IPS-20b (cell line): Measurements from ENCODE around the gene RBPMS2.

Experiments
- H3K27ac ChIP-seq: one replicate; pipeline ENCODE4 v1.5.1; 2013; ENCODE audit warnings: low read length
- H3K27me3 ChIP-seq: 2 replicates; pipeline ENCODE4 v1.6.1; 2013; ENCODE audit warnings: mild to moderate bottlenecking, low read length, inconsistent platforms; ENCODE audit not compliant: insufficient read depth
- H3K36me3 ChIP-seq: 2 replicates; pipeline ENCODE4 v1.6.1; 2013; ENCODE audit warnings: low read depth, mild to moderate bottlenecking, inconsistent platforms, low read length, moderate library complexity; ENCODE audit not compliant: insufficient read depth
- H3K4me1 ChIP-seq: 2 replicates; pipeline ENCODE4 v1.6.1; 2013; ENCODE audit warnings: mild to moderate bottlenecking, control low read depth, inconsistent platforms, low read length, moderate library complexity; ENCODE audit not compliant: insufficient read depth
- H3K4me3 ChIP-seq: 2 replicates; pipeline ENCODE4 v1.5.1; 2013; ENCODE audit warnings: mild to moderate bottlenecking, low read length, inconsistent platforms
- H3K9ac ChIP-seq: 2 replicates; pipeline ENCODE4 v1.6.1; 2013; ENCODE audit warnings: low read depth, mild to moderate bottlenecking, inconsistent platforms, low read length, moderate library complexity
- H3K9me3 ChIP-seq: 2 replicates; pipeline ENCODE4 v1.6.1; 2013; ENCODE audit warnings: mild to moderate bottlenecking, low read depth, low read length, inconsistent platforms; ENCODE audit not compliant: insufficient read depth

RBPMS2 gene

DNA sequence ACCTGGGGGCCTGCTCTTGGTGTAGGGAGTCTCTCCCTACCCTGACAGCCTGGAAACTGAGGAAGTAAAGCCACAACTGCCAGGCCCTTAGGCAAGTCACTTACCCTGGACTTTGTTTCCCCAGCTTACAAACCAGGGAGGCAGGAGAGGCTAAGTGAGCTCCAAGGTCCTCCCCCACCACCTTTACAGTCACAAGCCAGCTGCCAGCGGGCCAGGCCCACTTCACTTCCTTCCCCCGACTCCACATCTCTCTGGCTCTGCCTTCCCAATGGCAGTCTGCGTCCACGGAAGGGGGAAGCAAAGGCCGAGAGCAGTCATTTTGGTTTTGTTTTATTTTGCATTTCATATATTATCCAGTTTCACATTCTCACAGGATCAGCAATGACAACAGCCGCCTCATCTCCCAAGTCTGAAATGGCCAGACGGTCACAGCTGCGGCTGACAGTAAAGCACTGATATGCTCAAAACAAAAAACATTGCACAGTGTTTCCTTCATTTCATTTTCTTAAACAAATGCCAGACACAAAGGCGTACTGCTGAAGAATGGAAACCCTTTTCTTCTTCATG, 35.7 kb downstream of the RBPMS2 start:
- no peak overlapping the region for H3K4me3 ChIP-seq
- no peaks in the 10 kb centered on the region for H3K4me1 ChIP-seq
- no peak overlapping the region for H3K27ac ChIP-seq
- no peaks in the 10 kb centered on the region for H3K9me3 ChIP-seq
- peaks cover 81% of the 10 kb centered on the region for H3K36me3 ChIP-seq
- no peak overlapping the region for H3K9ac ChIP-seq
- H3K27me3 ChIP-seq, result no peaks in the 10 kb centered on the region

DNA sequence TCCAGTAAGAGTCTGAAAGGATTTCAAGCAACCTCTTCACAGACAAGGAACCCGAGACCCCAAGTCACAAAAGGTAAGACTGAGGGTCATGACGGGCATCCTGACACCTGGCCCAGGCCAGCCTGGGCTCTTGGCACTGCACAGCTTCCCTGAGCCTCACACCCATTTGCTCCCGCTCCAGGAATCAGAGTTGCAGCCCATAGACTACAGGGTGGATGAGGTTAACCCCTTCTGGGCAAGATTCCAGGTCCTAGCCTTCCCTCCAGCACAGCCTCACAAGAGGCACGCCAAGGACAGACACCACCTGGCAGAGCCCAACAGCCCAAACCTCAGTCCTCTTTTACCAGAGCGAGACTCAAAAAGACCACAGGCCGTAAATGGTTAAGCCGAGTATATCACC, 36.2 kb downstream of the RBPMS2 start:
- Histone ChIP-seq H3K27me3 (no peaks in the 10 kb centered on the region), H3K36me3 (peaks cover 86% of the 10 kb centered on the region), H3K27ac (no peak overlapping the region), H3K9ac (no peak overlapping the region), H3K4me1 (no peaks in the 10 kb centered on the region), H3K9me3 (no peaks in the 10 kb centered on the region), H3K4me3 (no peak overlapping the region)

DNA sequence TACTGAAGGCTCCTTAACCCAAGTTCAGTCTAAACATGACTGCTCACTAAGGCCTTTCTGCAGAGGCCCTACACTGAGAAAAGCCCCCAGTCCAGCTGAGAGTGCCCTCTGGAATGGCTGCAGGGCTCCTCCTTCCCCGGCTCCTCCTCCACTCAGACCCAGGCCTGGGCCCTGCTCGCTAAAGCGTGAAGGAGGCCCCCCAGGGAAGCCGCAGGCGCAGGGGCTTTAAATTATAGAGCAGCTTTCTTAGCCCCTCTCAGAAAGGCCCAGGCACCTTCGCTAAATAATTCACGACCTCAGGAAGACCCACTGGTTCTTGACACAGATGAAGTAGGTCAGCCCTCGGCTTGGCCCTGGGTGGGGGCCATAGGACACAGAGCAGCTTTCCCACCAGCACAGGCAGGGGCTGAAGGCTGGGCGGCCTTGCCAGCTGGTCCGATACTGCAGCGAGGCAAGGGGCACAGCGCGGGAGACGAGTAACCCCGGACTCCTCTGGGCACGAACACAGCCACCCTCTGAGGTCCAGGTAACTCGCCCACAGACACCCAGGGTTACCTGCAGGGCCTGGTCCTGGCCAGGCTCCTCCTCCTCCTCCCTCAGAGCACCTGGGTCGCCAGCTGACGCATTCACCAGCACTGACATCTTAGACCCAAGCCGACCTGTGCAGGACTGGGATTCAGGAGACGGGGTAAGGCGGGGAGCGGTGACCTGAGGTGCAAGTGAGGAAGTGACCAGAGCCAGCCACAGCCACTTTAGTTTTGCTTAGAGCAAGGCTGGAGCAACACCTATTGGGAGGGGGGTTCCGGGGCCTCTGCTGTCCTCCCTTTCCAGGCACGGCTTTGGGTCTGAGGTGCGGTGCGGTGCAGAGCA, 36.9 kb downstream of the RBPMS2 start:
- H3K9me3 ChIP-seq, result no peaks in the 10 kb centered on the region
- no peaks in the 10 kb centered on the region for H3K27me3 ChIP-seq
- H3K27ac ChIP-seq, result no peak overlapping the region
- no peak overlapping the region for H3K9ac ChIP-seq
- H3K4me1 ChIP-seq, result no peaks in the 10 kb centered on the region
- no peak overlapping the region for H3K4me3 ChIP-seq
- H3K36me3 ChIP-seq, result peaks cover 85% of the 10 kb centered on the region

DNA sequence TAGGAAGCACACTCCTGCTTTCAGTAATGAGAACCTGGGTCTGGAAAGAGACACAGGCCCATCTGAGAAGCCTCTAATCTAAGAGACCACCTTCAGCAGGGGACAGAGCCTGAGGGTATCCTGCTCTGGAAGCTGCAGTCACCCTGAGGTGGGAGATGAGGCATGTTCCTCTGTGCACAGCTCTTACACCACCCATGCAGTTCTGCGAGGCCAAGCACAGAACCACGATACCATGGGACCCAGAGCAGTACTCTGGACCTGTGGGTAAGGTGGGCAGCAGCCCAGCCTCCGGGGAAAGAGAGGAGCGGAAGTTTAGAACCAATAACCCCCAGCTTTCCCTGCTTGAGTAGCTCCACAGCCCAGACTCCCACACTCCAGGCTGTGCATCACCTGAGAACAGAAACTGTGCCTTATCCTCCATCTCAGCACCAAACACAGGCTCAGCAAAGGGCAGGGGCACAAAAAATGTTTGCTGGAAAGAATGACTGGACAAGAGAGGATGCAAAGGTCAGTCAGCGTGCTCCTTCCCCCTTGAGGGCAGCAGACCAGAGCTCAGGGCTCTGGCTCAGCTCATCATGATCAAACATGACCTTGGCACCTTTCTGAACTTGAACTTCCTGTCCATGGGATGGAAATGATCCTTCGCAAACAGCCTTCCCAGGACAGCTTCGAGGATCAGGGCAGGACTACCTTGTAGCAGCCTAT, 43.1 kb downstream of the RBPMS2 start:
- H3K36me3 ChIP-seq, result peaks cover 68% of the 10 kb centered on the region
- peaks cover 15% of the 10 kb centered on the region for H3K4me1 ChIP-seq
- H3K9me3 ChIP-seq, result no peaks in the 10 kb centered on the region
- no peaks in the 10 kb centered on the region for H3K27me3 ChIP-seq
- H3K4me3 ChIP-seq, result peak overlapping the region; percentile 23; the same call in 1 of the 2 replicates
- H3K9ac ChIP-seq, result peak overlapping the region; percentile 69; the same call in 1 of the 2 replicates
- peak overlapping the region; percentile 86 for H3K27ac ChIP-seq

DNA sequence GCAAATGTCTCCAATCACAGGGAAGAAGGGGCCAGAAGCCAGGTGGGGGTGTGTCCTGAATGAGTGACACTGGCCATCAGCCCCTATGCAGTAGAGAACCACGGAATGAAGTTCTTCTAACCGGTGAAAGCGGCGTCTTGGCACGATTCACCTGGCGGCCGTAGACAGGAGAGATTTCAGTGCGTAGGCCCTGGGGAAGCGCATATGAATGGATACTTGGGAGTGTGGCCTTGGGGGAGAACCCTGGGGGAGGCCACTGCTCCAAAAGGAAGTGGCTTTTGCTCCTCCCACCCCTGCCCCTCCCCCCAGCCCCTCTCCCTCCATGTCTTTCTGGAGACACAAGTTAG, 43.6 kb downstream of the RBPMS2 start:
- H3K27me3 ChIP-seq, result no peaks in the 10 kb centered on the region
- H3K9ac ChIP-seq, result peak overlapping the region; percentile 69; the same call in 1 of the 2 replicates
- H3K36me3 ChIP-seq, result peaks cover 71% of the 10 kb centered on the region
- peaks cover 15% of the 10 kb centered on the region for H3K4me1 ChIP-seq
- H3K9me3 ChIP-seq, result no peaks in the 10 kb centered on the region
- H3K4me3 ChIP-seq, result peak overlapping the region; percentile 34; the same call in 1 of the 2 replicates
- peak overlapping the region; percentile 35 for H3K27ac ChIP-seq

DNA sequence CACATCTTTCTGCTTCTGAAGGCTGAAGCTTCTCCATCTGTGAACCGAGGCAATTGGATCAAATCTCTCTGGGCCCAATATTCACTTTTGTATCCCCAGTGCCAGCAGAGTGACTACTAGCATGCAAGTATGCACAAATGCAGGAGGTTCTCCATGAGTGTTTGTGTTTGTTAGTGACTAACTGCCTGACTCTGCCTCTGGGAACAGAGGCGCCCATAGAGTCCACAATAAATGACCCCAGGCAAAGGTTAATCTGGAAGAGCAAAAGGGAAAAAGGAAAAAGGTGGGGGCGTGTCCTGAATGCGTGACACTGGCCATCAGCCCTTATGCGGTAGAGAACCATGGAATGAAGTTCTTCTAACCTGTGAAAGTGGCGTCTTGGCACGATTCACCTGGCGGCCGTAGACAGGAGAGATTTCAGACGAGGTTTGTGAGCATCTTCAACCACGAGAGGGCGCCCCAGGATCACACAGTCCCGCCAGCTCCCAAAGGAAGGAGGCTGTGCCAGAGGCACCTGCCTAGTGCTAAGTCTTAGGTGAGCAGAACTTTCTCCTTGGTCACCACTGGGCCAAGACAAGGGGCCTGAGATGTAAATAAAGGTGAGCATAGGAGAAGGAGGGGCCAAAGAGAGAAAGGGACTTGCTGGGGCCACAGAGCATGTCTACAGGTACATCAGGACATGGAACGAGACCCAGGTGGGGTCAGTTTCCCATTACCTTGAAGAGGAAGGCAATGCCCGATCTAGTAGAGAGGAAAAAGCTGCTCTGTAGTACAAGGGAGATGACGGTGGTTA, 44.2 kb downstream of the RBPMS2 start:
- Histone ChIP-seq H3K36me3 (peaks cover 71% of the 10 kb centered on the region), H3K4me1 (peaks cover 15% of the 10 kb centered on the region), H3K9me3 (no peaks in the 10 kb centered on the region), H3K27ac (peak overlapping the region; percentile 35), H3K27me3 (no peaks in the 10 kb centered on the region), H3K9ac (peak overlapping the region; percentile 35; the same call in 1 of the 2 replicates), H3K4me3 (peak overlapping the region; percentile 34; the same call in 1 of the 2 replicates)

DNA sequence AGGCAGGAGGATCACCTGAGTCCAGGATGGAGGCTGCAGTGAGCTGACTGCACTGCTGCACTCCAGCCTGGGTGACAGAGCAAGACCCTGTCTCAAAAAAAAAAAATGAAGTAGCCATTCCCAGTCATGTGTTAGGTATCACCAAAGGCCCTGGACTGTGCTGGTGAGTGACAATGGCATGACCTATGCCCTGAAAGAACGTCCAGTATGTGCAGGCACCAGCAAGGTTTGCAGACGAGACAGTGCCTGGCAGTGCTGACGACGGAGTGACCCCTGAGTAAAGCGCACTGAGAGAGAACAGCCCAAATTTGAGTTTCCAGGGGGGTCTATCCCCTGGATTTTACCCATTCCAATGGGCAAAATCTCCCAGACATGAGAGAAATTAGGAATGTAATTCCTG, 45.2 kb downstream of the RBPMS2 start:
- Histone ChIP-seq H3K4me3 (no peak overlapping the region), H3K4me1 (peaks cover 15% of the 10 kb centered on the region), H3K27ac (no peak overlapping the region), H3K27me3 (no peaks in the 10 kb centered on the region), H3K9me3 (no peaks in the 10 kb centered on the region), H3K9ac (no peak overlapping the region), H3K36me3 (peaks cover 72% of the 10 kb centered on the region)

DNA sequence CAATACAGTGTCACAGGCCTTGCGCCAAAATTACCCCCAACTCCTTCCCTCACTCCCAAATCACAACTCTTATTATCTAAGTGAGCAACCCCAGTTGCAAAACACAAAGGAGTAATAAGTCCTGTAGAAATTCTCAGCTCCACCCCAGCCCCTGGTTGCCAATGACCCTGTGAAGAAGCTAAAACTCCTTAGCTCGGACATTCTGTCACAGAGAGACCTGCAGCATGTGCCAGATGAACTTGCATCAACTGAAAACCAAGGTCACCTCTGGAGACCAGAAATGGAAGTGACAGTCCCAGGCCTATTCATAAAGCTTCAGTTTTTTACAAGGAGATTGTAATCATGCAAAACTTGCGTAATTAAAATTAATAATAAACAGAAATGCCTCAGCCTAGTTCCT, 55.2 kb downstream of the RBPMS2 start:
- H3K9ac ChIP-seq, result no peak overlapping the region
- H3K4me1 ChIP-seq, result no peaks in the 10 kb centered on the region
- no peak overlapping the region for H3K4me3 ChIP-seq
- H3K27ac ChIP-seq, result no peak overlapping the region
- H3K36me3 ChIP-seq, result peaks cover 71% of the 10 kb centered on the region
- no peaks in the 10 kb centered on the region for H3K9me3 ChIP-seq
- H3K27me3 ChIP-seq, result no peaks in the 10 kb centered on the region

DNA sequence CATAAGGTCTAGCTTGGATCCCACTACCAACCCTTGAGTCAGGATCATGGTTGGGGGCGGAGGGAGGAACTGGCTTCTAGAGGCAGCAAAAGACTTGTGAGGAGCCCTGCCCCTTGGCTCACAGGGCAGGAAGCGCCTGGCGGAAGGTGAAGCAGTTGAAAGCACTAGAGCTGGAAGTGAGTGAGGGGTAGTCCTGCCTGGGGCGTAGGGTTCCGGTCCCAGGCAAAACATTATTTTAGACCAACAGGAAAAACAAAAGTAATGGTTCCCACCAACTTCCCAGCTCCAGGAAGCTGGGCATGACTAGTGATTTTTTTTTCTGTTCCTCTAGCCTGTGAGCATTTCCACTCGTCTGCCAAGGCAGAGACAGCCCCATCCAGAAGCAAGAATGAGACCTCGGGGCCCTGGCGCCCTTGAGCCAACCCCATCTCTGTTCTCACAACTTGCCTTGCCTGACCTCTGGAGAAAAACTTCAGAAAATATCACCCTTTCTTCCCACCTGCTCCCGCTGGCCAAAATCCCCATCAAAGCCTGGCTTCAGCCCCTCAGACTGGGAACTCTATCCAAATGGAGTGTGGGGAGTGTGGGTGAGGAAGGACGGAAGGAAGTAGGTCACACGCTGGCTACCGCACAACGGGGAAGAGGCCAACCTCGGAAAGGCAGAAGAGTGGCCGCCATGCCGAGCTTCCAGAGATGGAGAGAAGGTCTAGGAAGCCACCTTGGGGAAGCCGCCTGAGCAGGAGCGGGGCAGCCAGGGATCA, 57.5 kb downstream of the RBPMS2 start:
- no peak overlapping the region for H3K27ac ChIP-seq
- no peaks in the 10 kb centered on the region for H3K9me3 ChIP-seq
- H3K9ac ChIP-seq, result no peak overlapping the region
- H3K4me3 ChIP-seq, result no peak overlapping the region
- peaks cover 73% of the 10 kb centered on the region for H3K36me3 ChIP-seq
- H3K27me3 ChIP-seq, result no peaks in the 10 kb centered on the region
- no peaks in the 10 kb centered on the region for H3K4me1 ChIP-seq

DNA sequence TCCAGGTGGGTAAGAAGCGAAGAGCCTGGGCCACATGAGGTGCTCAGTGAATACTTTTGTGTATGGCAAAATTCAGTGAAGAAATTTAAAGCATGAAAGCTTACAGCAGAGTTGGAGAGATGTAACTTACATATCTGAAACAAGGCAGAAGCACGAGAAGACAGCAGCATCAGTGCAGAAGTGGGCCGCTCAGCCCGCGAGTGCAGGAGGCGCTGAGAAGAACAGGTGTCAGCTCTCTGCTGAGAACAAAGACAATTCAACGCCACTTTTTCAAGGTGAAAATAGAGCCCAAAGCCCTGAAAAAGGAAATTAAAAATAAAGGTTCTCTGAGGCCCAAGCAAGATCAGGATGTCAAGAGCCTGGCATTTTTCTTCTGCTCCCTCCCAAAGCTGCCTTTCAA, 58.3 kb downstream of the RBPMS2 start:
- Histone ChIP-seq H3K27me3 (no peaks in the 10 kb centered on the region), H3K4me3 (no peak overlapping the region), H3K4me1 (no peaks in the 10 kb centered on the region)

DNA sequence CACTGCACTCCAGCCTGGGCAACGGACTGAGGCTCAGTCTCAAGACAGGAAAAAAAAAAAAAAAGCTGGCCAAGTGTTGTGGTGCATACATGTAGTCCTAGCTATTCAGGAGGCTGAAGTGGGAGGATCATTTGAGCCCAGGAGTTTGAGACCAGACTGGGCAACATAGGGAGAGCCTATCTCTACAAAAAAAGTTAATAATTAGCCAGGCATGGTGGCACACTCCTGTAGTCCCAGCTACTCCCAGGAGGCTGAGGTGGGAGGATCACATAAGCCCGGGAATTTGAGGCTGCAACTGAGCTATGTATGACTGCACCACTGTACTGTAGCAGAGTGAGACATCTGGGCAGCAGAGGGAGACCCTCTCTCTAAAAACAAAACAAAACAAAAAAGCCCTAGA, 58.9 kb downstream of the RBPMS2 start:
- H3K9me3 ChIP-seq, result no peaks in the 10 kb centered on the region
- H3K27ac ChIP-seq, result no peak overlapping the region
- no peak overlapping the region for H3K9ac ChIP-seq
- no peaks in the 10 kb centered on the region for H3K27me3 ChIP-seq
- peaks cover 85% of the 10 kb centered on the region for H3K36me3 ChIP-seq
- no peak overlapping the region for H3K4me3 ChIP-seq
- no peaks in the 10 kb centered on the region for H3K4me1 ChIP-seq

More for the DNA sequence above, 58.3 kb downstream of the RBPMS2 start:
- H3K9me3 ChIP-seq, result no peaks in the 10 kb centered on the region
- H3K9ac ChIP-seq, result no peak overlapping the region
- H3K27ac ChIP-seq, result no peak overlapping the region
- H3K36me3 ChIP-seq, result peaks cover 81% of the 10 kb centered on the region
